Activated CD8-positive, alpha-beta memory T cell treated with anti-CD3 and anti-CD28 coated beads, Interleukin-2, amount 10 ng/mL, durations not matched to agents 7 days and 5 days (primary cell): ENCODE results near the gene GRIA1. TPM values are rescaled to one million over a fixed set of nuclear protein-coding genes. Genes with fewer than 3 reads are reported as not detected.

ENCODE experiments used
- ATAC-seq: fragments of 150-1000 bp; cut with Tn5 transposase; one replicate; pipeline ENCODE4 v1.10.0; 2021; ENCODE audit warnings: moderate library complexity
- CTCF ChIA-PET: fragments of 350-600 bp; sonication (Branson Sonifier 250); formaldehyde crosslinking; loops from one replicate; lab custom pipeline; 2021; ENCODE audit warnings: antibody characterized with exemption; lab: Charles Lee
- DNase-seq: peaks from one replicate; pipeline ENCODE4 v3.0.0-alpha.2; 2020
- H3K27ac Mint-ChIP-seq: one replicate; pipeline ENCODE4 v1.8.0; 2021; ENCODE audit warnings: mild to moderate bottlenecking, mixed read lengths
- H3K27me3 Mint-ChIP-seq: one replicate; pipeline ENCODE4 v1.8.0; 2021; ENCODE audit warnings: mixed read lengths
- H3K36me3 Mint-ChIP-seq: one replicate; pipeline ENCODE4 v1.8.0; 2021; ENCODE audit warnings: mild to moderate bottlenecking, mixed read lengths
- H3K4me1 Mint-ChIP-seq: one replicate; pipeline ENCODE4 v1.8.0; 2021; ENCODE audit warnings: mixed read lengths
- H3K4me3 Mint-ChIP-seq: one replicate; pipeline ENCODE4 v1.8.0; 2021; ENCODE audit warnings: mild to moderate bottlenecking, moderate library complexity, mixed read lengths
- H3K9me3 Mint-ChIP-seq: one replicate; pipeline ENCODE4 v1.8.0; 2022; ENCODE audit warnings: low read depth, mixed read lengths
- total RNA-seq, 2 experiments: library from RNA; stranded (reverse); gene quantifications; one replicate each; pipeline ENCODE4 v1.2.3, GENCODE V29; 2021

Gene GRIA1
- total RNA-seq, 2 experiments from 2014 or later, result not detected

DNA sequence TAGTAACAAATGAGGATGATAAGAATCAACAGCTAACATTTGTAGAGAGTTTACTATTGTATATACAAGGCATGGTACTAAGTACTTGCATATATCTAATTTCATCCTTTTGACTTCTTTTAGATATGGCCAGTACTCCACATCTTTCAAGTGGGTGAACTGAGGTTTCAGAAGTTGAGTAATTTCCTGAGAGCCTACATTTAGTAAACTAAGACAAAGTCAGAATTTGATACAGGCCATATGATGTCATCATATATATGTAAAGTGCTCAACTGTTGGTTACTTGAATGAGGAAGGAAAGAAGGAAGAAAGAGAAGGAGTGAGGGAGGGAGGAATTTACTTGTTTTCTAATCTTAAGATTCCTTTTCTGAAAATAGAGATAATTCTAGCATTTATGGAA, 52.8 kb downstream of the GRIA1 start:
- Mint-ChIP-seq H3K4me1 (peaks cover 3% of the 10 kb centered on the region), H3K36me3 (no peaks in the 10 kb centered on the region), H3K4me3 (no peak overlapping the region), H3K9me3 (no peaks in the 10 kb centered on the region), H3K27ac (no peak overlapping the region), H3K27me3 (no peaks in the 10 kb centered on the region)
- CTCF ChIA-PET, result no interaction called here
- no peak for DNase-seq
- ATAC-seq, result no peak

GRCh38 chr5:153543959-153544470, 53.5 kb downstream of the GRIA1 start:
- H3K4me3 Mint-ChIP-seq, result no peak overlapping the region
- H3K9me3 Mint-ChIP-seq, result no peaks in the 10 kb centered on the region
- H3K27ac Mint-ChIP-seq, result no peak overlapping the region
- H3K36me3 Mint-ChIP-seq, result no peaks in the 10 kb centered on the region
- DNase-seq (no peak), ATAC-seq (no peak)
- no peaks in the 10 kb centered on the region for H3K27me3 Mint-ChIP-seq
- H3K4me1 Mint-ChIP-seq, result peaks cover 3% of the 10 kb centered on the region
- CTCF ChIA-PET, result interaction anchor here (1.1 kb wide), 1 partner anchor 35 kb away, joined by 3 read pairs; no protein-coding TSS in a partner anchor

GRCh38 chr5:153544706-153545105, 54.2 kb downstream of the GRIA1 start:
- H3K9me3 Mint-ChIP-seq, result no peaks in the 10 kb centered on the region

GRCh38 chr5:153546566-153546965, 56.1 kb downstream of the GRIA1 start:
- H3K36me3 Mint-ChIP-seq, result no peaks in the 10 kb centered on the region
- peaks cover 3% of the 10 kb centered on the region for H3K4me1 Mint-ChIP-seq
- no peaks in the 10 kb centered on the region for H3K27me3 Mint-ChIP-seq
- H3K27ac Mint-ChIP-seq, result no peak overlapping the region
- ATAC-seq, result no peak
- CTCF ChIA-PET, result no interaction called here
- no peaks in the 10 kb centered on the region for H3K9me3 Mint-ChIP-seq
- no peak for DNase-seq
- H3K4me3 Mint-ChIP-seq, result no peak overlapping the region

More at GRCh38 chr5:153544706-153545105, 54.2 kb downstream of the GRIA1 start:
- no peak for ATAC-seq
- Mint-ChIP-seq H3K4me1 (peaks cover 3% of the 10 kb centered on the region), H3K27ac (no peak overlapping the region), H3K36me3 (no peaks in the 10 kb centered on the region), H3K4me3 (no peak overlapping the region), H3K27me3 (no peaks in the 10 kb centered on the region)
- DNase-seq, result no peak
- CTCF ChIA-PET, result interaction anchor here (1.1 kb wide), 1 partner anchor 35 kb away, joined by 3 read pairs; no protein-coding TSS in a partner anchor

DNA sequence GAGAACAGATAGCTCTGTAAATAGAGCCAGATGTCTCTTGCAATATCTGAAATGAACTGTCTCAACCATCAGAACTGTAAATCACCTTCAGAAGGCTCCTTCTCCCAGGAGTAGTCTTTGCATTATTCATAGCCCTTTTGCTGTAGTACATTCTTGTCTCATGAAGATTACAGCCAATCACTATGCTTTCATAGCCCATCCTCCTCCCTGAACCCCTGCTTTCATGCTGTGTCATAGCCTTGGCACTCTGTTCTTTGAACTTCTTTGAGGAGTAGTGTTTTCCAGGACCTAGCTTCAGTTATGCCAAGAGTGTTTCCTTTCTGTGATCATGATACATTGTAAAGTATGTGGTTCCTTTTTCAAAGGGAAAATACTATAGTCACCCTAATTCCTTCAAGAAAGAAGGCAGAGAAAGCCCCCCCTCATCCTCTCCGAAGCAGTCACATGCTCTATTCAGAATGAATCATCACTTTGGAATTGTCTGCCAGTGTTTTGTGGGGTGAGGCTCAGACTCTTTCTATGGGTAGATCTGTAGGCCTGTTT, 61.1 kb downstream of the GRIA1 start:
- peaks cover 2% of the 10 kb centered on the region for H3K4me1 Mint-ChIP-seq
- ATAC-seq (no peak), DNase-seq (no peak)
- H3K27ac Mint-ChIP-seq, result no peak overlapping the region
- H3K36me3 Mint-ChIP-seq, result no peaks in the 10 kb centered on the region
- H3K4me3 Mint-ChIP-seq, result no peak overlapping the region
- no peaks in the 10 kb centered on the region for H3K9me3 Mint-ChIP-seq
- CTCF ChIA-PET, result no interaction called here
- H3K27me3 Mint-ChIP-seq, result no peaks in the 10 kb centered on the region

- CTCF ChIA-PET, result no interaction called here
- H3K36me3 Mint-ChIP-seq, result no peaks in the 10 kb centered on the region
- ATAC-seq (no peak), DNase-seq (no peak)
- no peak overlapping the region for H3K27ac Mint-ChIP-seq
- no peaks in the 10 kb centered on the region for H3K27me3 Mint-ChIP-seq
- peaks cover 2% of the 10 kb centered on the region for H3K4me1 Mint-ChIP-seq
- H3K9me3 Mint-ChIP-seq, result no peaks in the 10 kb centered on the region
- H3K4me3 Mint-ChIP-seq, result no peak overlapping the region
Measured at GRCh38 chr5:153552886-153553285, 62.4 kb downstream of the GRIA1 start.

DNA sequence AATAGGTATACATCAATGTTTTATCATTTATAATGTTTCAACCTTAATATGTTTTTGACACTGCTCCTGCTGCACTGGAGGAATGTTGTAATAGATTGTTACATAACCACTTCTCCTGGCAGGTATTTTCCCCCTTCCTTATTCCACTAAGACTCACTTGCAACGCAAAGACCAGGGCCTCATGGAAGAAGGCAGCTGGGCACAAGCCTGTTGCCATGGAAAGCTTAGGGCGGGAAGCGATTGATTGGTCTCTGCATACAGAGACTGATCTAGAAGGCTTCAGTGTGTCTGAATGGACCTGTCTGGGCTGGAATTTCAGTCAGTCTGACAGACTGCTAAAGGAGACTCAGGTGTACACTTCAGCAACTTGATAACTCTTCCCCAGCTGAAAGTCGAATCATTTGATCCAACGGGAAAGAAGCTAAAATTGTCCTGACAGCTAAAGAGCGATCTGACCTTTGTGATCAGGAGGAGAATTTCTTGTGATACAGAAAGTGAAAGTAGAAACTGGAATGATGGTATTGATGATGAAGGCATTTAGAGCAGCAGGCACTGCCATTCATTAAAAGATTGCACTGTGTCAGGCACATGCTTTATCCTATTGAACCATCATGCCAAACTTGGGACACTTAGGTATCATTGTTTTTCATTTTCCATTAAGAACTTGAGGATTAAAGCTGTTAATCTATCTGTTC, 65.1 kb downstream of the GRIA1 start:
- Mint-ChIP-seq H3K4me1 (peaks cover 2% of the 10 kb centered on the region), H3K27me3 (no peaks in the 10 kb centered on the region), H3K9me3 (no peaks in the 10 kb centered on the region), H3K36me3 (no peaks in the 10 kb centered on the region), H3K27ac (no peak overlapping the region), H3K4me3 (no peak overlapping the region)
- no peak for ATAC-seq
- no peak for DNase-seq
- CTCF ChIA-PET, result no interaction called here

DNA sequence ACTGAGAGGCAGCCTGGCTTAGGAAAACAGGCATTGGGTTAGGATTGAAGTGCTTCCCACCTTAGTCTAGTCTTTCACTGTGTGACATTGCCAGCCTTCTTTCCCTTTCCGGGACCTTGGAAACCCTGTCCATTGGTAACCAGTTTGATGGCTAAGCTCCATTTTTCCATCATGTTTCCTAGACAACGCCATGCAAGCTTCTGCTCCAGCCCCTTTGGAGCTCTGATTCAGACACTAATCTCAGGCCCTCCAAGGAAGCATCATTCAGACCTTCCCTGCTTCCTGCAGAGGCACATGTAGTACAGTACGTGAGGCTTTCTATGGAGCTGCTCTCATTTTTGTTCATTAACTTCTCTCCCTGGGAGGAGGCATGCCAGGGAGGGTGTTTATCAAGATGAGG, 68.5 kb downstream of the GRIA1 start:
- Mint-ChIP-seq H3K4me3 (no peak overlapping the region), H3K4me1 (peaks cover 2% of the 10 kb centered on the region), H3K9me3 (no peaks in the 10 kb centered on the region), H3K27ac (no peak overlapping the region), H3K36me3 (no peaks in the 10 kb centered on the region), H3K27me3 (no peaks in the 10 kb centered on the region)
- CTCF ChIA-PET, result no interaction called here
- no peak for ATAC-seq
- no peak for DNase-seq

- no peaks in the 10 kb centered on the region for H3K27me3 Mint-ChIP-seq
- DNase-seq (no peak), ATAC-seq (no peak)
- H3K27ac Mint-ChIP-seq, result no peak overlapping the region
- CTCF ChIA-PET, result no interaction called here
- H3K9me3 Mint-ChIP-seq, result no peaks in the 10 kb centered on the region
- H3K4me3 Mint-ChIP-seq, result no peak overlapping the region
- peaks cover 2% of the 10 kb centered on the region for H3K4me1 Mint-ChIP-seq
- no peaks in the 10 kb centered on the region for H3K36me3 Mint-ChIP-seq
Measured at GRCh38 chr5:153559926-153560325, 69.5 kb downstream of the GRIA1 start.

- H3K27ac Mint-ChIP-seq, result no peak overlapping the region
- no peaks in the 10 kb centered on the region for H3K27me3 Mint-ChIP-seq
- H3K9me3 Mint-ChIP-seq, result no peaks in the 10 kb centered on the region
- H3K4me3 Mint-ChIP-seq, result no peak overlapping the region
- ATAC-seq (no peak), DNase-seq (no peak)
- CTCF ChIA-PET, result no interaction called here
- H3K36me3 Mint-ChIP-seq, result no peaks in the 10 kb centered on the region
- no peaks in the 10 kb centered on the region for H3K4me1 Mint-ChIP-seq
Measured at GRCh38 chr5:153562189-153562588, 71.7 kb downstream of the GRIA1 start.

- no peaks in the 10 kb centered on the region for H3K36me3 Mint-ChIP-seq
- H3K4me1 Mint-ChIP-seq, result no peaks in the 10 kb centered on the region
- CTCF ChIA-PET, result no interaction called here
Measured at GRCh38 chr5:153565822-153566221, 75.4 kb downstream of the GRIA1 start.

GRCh38 chr5:153569036-153569435, 78.6 kb downstream of the GRIA1 start:
- CTCF ChIA-PET, result no interaction called here
- no peak for ATAC-seq
- Mint-ChIP-seq H3K36me3 (no peaks in the 10 kb centered on the region), H3K27me3 (no peaks in the 10 kb centered on the region), H3K4me3 (no peak overlapping the region), H3K9me3 (no peaks in the 10 kb centered on the region), H3K4me1 (no peaks in the 10 kb centered on the region), H3K27ac (no peak overlapping the region)
- no peak for DNase-seq

More at GRCh38 chr5:153565822-153566221, 75.4 kb downstream of the GRIA1 start:
- DNase-seq (no peak), ATAC-seq (no peak)
- no peaks in the 10 kb centered on the region for H3K9me3 Mint-ChIP-seq
- no peak overlapping the region for H3K27ac Mint-ChIP-seq
- no peak overlapping the region for H3K4me3 Mint-ChIP-seq
- no peaks in the 10 kb centered on the region for H3K27me3 Mint-ChIP-seq

- DNase-seq (no peak), ATAC-seq (no peak)
- no peak overlapping the region for H3K27ac Mint-ChIP-seq
- H3K27me3 Mint-ChIP-seq, result no peaks in the 10 kb centered on the region
- H3K4me1 Mint-ChIP-seq, result no peaks in the 10 kb centered on the region
- CTCF ChIA-PET, result no interaction called here
- H3K4me3 Mint-ChIP-seq, result no peak overlapping the region
- H3K9me3 Mint-ChIP-seq, result no peaks in the 10 kb centered on the region
- no peaks in the 10 kb centered on the region for H3K36me3 Mint-ChIP-seq
Measured at GRCh38 chr5:153571162-153571561, 80.7 kb downstream of the GRIA1 start.

DNA sequence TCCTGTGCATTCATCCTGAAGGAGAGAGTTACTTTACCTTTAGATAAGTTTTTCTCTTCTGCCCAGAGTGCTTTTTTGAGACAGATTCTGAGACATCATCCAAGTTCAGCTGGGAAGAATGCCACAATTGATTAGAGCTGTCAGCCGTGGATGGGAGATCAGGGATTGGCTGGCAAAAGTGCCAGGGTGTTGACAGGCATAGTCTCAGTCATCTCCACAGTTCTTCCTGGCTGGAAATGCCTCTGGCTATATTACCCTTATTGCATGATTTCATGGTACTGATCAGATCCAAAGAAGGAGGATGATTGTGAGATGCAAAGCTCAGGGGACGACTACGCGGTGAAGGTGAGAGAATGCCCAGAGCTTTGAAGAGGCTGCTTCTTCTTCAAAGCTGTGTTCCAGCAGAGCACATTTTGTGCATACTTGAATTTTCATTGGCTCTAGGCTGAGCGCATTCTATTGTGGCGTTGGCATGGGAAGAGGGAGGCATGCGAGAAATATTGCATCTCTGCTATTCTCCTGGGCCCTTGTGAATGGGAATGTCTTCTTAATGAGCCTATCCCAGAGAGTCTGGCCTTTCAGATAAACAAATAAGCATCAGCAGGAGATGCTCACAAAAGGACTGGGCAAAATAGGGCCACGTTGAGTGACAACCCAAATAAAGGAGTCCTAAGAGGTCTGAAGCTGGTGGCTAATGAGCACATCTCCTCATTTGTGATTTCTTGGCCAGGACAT, 82.1 kb downstream of the GRIA1 start:
- Mint-ChIP-seq H3K4me3 (no peak overlapping the region), H3K27ac (no peak overlapping the region), H3K9me3 (no peaks in the 10 kb centered on the region), H3K36me3 (no peaks in the 10 kb centered on the region), H3K27me3 (no peaks in the 10 kb centered on the region), H3K4me1 (no peaks in the 10 kb centered on the region)
- ATAC-seq (no peak), DNase-seq (no peak)
- CTCF ChIA-PET, result no interaction called here
